NCI-H1694 treated with DMSO at 0.1 percent for 48 hours (cell line): ENCODE measurements around the gene RAB12.
"Not testable (repeated sequence)": the region's sequence is repeated elsewhere in the genome, so short reads cannot be mapped to it uniquely, and the experiment has no call there.

Source experiments
- DNase-seq: peaks from one replicate; lab custom pipeline; 2025; lab: John Stamatoyannopoulos, UW

The RAB12 gene

GRCh38 chr18:8647359-8647758 lies 38.1 kb downstream of the RAB12 start:
- not testable (repeated sequence) for DNase-seq

GRCh38 chr18:8651478-8652261 lies 42.4 kb downstream of the RAB12 start:
- not testable (repeated sequence) for DNase-seq

- DNase-seq: peak; percentile 82
These were observed 45.5 kb downstream of the RAB12 start for GRCh38 chr18:8654503-8655451.

GRCh38 chr18:8656232-8656631 lies 47.0 kb downstream of the RAB12 start:
- DNase-seq: no peak

GRCh38 chr18:8657050-8657820 lies 48.0 kb downstream of the RAB12 start:
- DNase-seq: no peak

GRCh38 chr18:8657873-8658470 lies 48.7 kb downstream of the RAB12 start:
- DNase-seq: peak; percentile 24

- no peak for DNase-seq
These were observed 49.7 kb downstream of the RAB12 start for GRCh38 chr18:8658858-8659485.

- no peak for DNase-seq
These were observed 50.5 kb downstream of the RAB12 start for GRCh38 chr18:8659609-8660242.

- DNase-seq: no peak
These were observed 51.1 kb downstream of the RAB12 start for GRCh38 chr18:8660316-8660715.

- peak; percentile 71 for DNase-seq
These were observed 52.7 kb downstream of the RAB12 start for GRCh38 chr18:8661754-8662559.

- DNase-seq: no peak
These were observed 53.5 kb downstream of the RAB12 start for GRCh38 chr18:8662560-8663255.

GRCh38 chr18:8667846-8668245 lies 58.6 kb downstream of the RAB12 start:
- no peak for DNase-seq

- no peak for DNase-seq
These were observed 59.1 kb downstream of the RAB12 start for GRCh38 chr18:8668381-8668780.

GRCh38 chr18:8669571-8669970 lies 60.3 kb downstream of the RAB12 start:
- no peak for DNase-seq

- DNase-seq: no peak
These were observed 64.3 kb downstream of the RAB12 start for GRCh38 chr18:8673256-8674209.

- no peak for DNase-seq
These were observed 65.8 kb downstream of the RAB12 start for GRCh38 chr18:8675057-8675456.

- DNase-seq: no peak
These were observed 72.0 kb downstream of the RAB12 start for GRCh38 chr18:8681196-8681595.

GRCh38 chr18:8684577-8684976 lies 75.3 kb downstream of the RAB12 start:
- no peak for DNase-seq
